Testis (tissue), 2 donors: Measurements from ENCODE around the gene TNK2.

Experiments
- CTCF ChIP-seq, 3 experiments: fragments of 450-650 bp in 2 of 3; fragments of 200-600 bp in 1 of 3; sonication (generic) in 1 of 3; IDR thresholded peaks; one replicate each; pipeline ENCODE4 v1.5.1; 2016 to 2019; ENCODE audit warnings: antibody characterized with exemption in 3 of 3, mild to moderate bottlenecking in 2 of 3, moderate library complexity in 1 of 3
- POLR2A ChIP-seq: fragments of 450-650 bp; IDR thresholded peaks from one replicate; pipeline ENCODE4 v1.6.1; 2017; ENCODE audit warnings: antibody characterized with exemption, mild to moderate bottlenecking, moderate library complexity

GRCh38 chr3:195909644-195910498, 1.5 kb upstream of the TNK2 start:
- TF ChIP-seq CTCF (IDR thresholded peaks at IDR 0.05) (no peak), POLR2A (no peak)
